Esophagus mucosa (tissue), 1 donor: ENCODE results near the gene OGFOD1. TPM values are rescaled to one million over a fixed set of nuclear protein-coding genes. Genes with fewer than 3 reads are reported as not detected.

Experiments
- total RNA-seq: library from RNA; stranded (reverse); gene quantifications from one replicate; pipeline ENCODE4 v1.2.4, GENCODE V29; 2023
- donor health status: DM: yes; HTN: yes; CAD: no.

OGFOD1 gene
- total RNA-seq, 1 donor from 2014 or later: 39.0 TPM

Other genes with a start within 250 kb of the OGFOD1 start
- gene AMFR, start 26.0 kb upstream of the OGFOD1 start, total RNA-seq: 74.2 TPM
- 99.3 TPM for gene NUDT21, start 222 bp upstream of the OGFOD1 start, total RNA-seq
- 35.3 TPM for gene BBS2, start 68.5 kb downstream of the OGFOD1 start, total RNA-seq
- gene MT4, start 113.5 kb downstream of the OGFOD1 start, total RNA-seq: 8.4 TPM
- gene MT3, start 138.0 kb downstream of the OGFOD1 start, total RNA-seq: not detected
- 220 TPM for gene MT2A, start 157.0 kb downstream of the OGFOD1 start, total RNA-seq
- 98.8 TPM for gene MT1E, start 174.2 kb downstream of the OGFOD1 start, total RNA-seq
- gene MT1M, start 181.1 kb downstream of the OGFOD1 start, total RNA-seq: 2.0 TPM
- 2.9 TPM for gene MT1A, start 187.1 kb downstream of the OGFOD1 start, total RNA-seq
- not detected for gene MT1B, start 200.3 kb downstream of the OGFOD1 start, total RNA-seq
- gene MT1F, start 206.4 kb downstream of the OGFOD1 start, total RNA-seq: 3.7 TPM
- gene MT1G, start 216.5 kb downstream of the OGFOD1 start, total RNA-seq: 26.3 TPM
- 5.0 TPM for gene MT1H, start 218.3 kb downstream of the OGFOD1 start, total RNA-seq
- gene MT1X, start 230.9 kb downstream of the OGFOD1 start, total RNA-seq: 603 TPM